Gastrocnemius medialis (tissue), 4 donors: ENCODE results near the gene C1GALT1.

ENCODE experiments used
- POLR2A ChIP-seq, 2 donors: fragments of 450-650 bp; IDR thresholded peaks; one replicate each; pipeline ENCODE4 v1.6.1; 2017; ENCODE audit warnings: antibody characterized with exemption in 2 of 2, mild to moderate bottlenecking in 2 of 2, moderate library complexity in 2 of 2
- TF ChIP-seq, protein P1 (sequence below), 5 experiments: fragments of 450-650 bp in 3 of 5; fragments of 200-600 bp in 2 of 5; sonication (generic) in 2 of 5; IDR thresholded peaks in 4 of 5; conservative IDR thresholded peaks in 1 of 5; 1 replicate in 4 of 5; 2 replicates in 1 of 5; pipeline ENCODE4 v1.5.1; 2016 to 2019; ENCODE audit warnings: antibody characterized with exemption in 5 of 5, mild to moderate bottlenecking in 3 of 5, moderate library complexity in 3 of 5

DNA sequence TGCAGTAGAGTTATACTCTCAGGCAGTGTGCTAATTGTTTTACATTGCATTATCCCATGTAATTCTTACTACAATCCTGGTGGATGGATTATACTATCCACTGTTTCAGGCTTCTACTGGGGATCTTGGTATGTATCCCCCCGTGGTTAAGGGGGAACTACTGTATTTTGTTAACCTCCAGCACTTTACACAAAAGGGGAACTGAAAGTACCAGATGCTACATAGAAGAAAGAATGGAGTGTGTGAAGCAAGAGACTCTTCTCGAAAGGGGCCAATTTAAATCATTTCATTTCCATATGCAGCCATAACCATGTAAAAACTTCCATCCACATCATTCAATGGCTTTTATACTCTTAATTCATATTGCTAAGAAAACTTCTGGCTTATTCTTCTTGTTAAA lies 69.4 kb downstream of the C1GALT1 start:
- no peak for TF ChIP-seq POLR2A (IDR thresholded peaks at IDR 0.05)
- TF ChIP-seq, protein P1, sequence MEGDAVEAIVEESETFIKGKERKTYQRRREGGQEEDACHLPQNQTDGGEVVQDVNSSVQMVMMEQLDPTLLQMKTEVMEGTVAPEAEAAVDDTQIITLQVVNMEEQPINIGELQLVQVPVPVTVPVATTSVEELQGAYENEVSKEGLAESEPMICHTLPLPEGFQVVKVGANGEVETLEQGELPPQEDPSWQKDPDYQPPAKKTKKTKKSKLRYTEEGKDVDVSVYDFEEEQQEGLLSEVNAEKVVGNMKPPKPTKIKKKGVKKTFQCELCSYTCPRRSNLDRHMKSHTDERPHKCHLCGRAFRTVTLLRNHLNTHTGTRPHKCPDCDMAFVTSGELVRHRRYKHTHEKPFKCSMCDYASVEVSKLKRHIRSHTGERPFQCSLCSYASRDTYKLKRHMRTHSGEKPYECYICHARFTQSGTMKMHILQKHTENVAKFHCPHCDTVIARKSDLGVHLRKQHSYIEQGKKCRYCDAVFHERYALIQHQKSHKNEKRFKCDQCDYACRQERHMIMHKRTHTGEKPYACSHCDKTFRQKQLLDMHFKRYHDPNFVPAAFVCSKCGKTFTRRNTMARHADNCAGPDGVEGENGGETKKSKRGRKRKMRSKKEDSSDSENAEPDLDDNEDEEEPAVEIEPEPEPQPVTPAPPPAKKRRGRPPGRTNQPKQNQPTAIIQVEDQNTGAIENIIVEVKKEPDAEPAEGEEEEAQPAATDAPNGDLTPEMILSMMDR (IDR thresholded peaks at IDR 0.05 in 4 of 5, conservative IDR thresholded peaks at IDR 0.05 in 1 of 5) = no peak
